HG02798 (cell line): ENCODE data around the gene TMTC2.

ENCODE experiments used
- ATAC-seq: cut with Tn5 transposase; IDR thresholded peaks from one replicate; pipeline ENCODE4 v1.9.1; 2021; ENCODE audit warnings: mild to moderate bottlenecking; ENCODE audit not compliant: unreplicated experiment, poor library complexity

TMTC2 gene

GRCh38 chr12:82973592-82973991 is 286.9 kb downstream of the TMTC2 start:
- ATAC-seq, result no peak

GRCh38 chr12:82981150-82981549 is 294.4 kb downstream of the TMTC2 start:
- no peak for ATAC-seq

GRCh38 chr12:82994117-82994516 is 307.4 kb downstream of the TMTC2 start:
- no peak for ATAC-seq

- ATAC-seq, result peak; percentile 60
Observed at GRCh38 chr12:82996168-82996812, 309.6 kb downstream of the TMTC2 start.

GRCh38 chr12:82998509-82998908 is 311.8 kb downstream of the TMTC2 start:
- ATAC-seq, result no peak

GRCh38 chr12:83003026-83003425 is 316.3 kb downstream of the TMTC2 start:
- no peak for ATAC-seq

GRCh38 chr12:83005534-83006197 is 319.0 kb downstream of the TMTC2 start:
- ATAC-seq, result peak; percentile 38

GRCh38 chr12:83008703-83009102 is 322.0 kb downstream of the TMTC2 start:
- ATAC-seq, result no peak

- no peak for ATAC-seq
Observed at GRCh38 chr12:83010169-83010804, 323.6 kb downstream of the TMTC2 start.

GRCh38 chr12:83015390-83016217 is 328.9 kb downstream of the TMTC2 start:
- ATAC-seq, result no peak

- ATAC-seq, result no peak
Observed at GRCh38 chr12:83016218-83016835, 329.6 kb downstream of the TMTC2 start.

- no peak for ATAC-seq
Observed at GRCh38 chr12:83016991-83017390, 330.3 kb downstream of the TMTC2 start.

- ATAC-seq, result no peak
Observed at GRCh38 chr12:83018088-83018487, 331.4 kb downstream of the TMTC2 start.

- no peak for ATAC-seq
Observed at GRCh38 chr12:83027021-83027723, 340.5 kb downstream of the TMTC2 start.

- no peak for ATAC-seq
Observed at GRCh38 chr12:83031196-83031595, 344.5 kb downstream of the TMTC2 start.

GRCh38 chr12:83036847-83037246 is 350.1 kb downstream of the TMTC2 start:
- no peak for ATAC-seq

GRCh38 chr12:83039413-83039812 is 352.7 kb downstream of the TMTC2 start:
- ATAC-seq, result no peak

GRCh38 chr12:83040339-83040738 is 353.6 kb downstream of the TMTC2 start:
- ATAC-seq, result no peak

GRCh38 chr12:83040991-83041390 is 354.3 kb downstream of the TMTC2 start:
- ATAC-seq, result no peak
